SK-N-SH treated with all-trans-retinoic acid at 6 μM for 48 hours (cell line): ENCODE data around the gene ENOSF1.

Experiments
- ATAC-seq: fragments of 200-7000 bp; cut with Tn5 transposase; 3 replicates; pipeline ENCODE4 v1.9.1; 2020; ENCODE audit warnings: mild to moderate bottlenecking, moderate library complexity
- ARNTL ChIP-seq: fragments of 450-650 bp; formaldehyde crosslinking; IDR thresholded peaks from 2 replicates; pipeline ENCODE4 v1.5.0; 2020; ENCODE audit warnings: low read depth, mild to moderate bottlenecking, moderate library complexity, borderline replicate concordance
- BACH2 ChIP-seq: fragments of 250-450 bp; sonication (Bioruptor Pico); IDR thresholded peaks from 2 replicates; pipeline ENCODE4 v1.9.0; 2021; ENCODE audit warnings: mild to moderate bottlenecking, borderline replicate concordance
- CREB5 ChIP-seq: fragments of 250-450 bp; sonication (Bioruptor Pico); IDR thresholded peaks from 2 replicates; pipeline ENCODE4 v1.5.1; 2020; ENCODE audit warnings: low read depth, mild to moderate bottlenecking, moderate library complexity
- CSDC2 ChIP-seq: fragments of 250-450 bp; sonication (Bioruptor Pico); IDR thresholded peaks from 2 replicates; pipeline ENCODE4 v1.5.0; 2020; ENCODE audit warnings: mild to moderate bottlenecking, moderate library complexity
- CSRNP3 ChIP-seq: fragments of 250-450 bp; sonication (Bioruptor Pico); IDR thresholded peaks from 2 replicates; pipeline ENCODE4 v1.5.1; 2021; ENCODE audit warnings: mild to moderate bottlenecking, moderate library complexity
- ESRRG ChIP-seq: fragments of 250-450 bp; sonication (Bioruptor Pico); IDR thresholded peaks from 2 replicates; pipeline ENCODE4 v1.6.1; 2021; ENCODE audit warnings: mild to moderate bottlenecking
- GLIS3 ChIP-seq: fragments of 250-450 bp; sonication (Bioruptor Pico); IDR thresholded peaks from 2 replicates; pipeline ENCODE4 v1.5.0; 2020; ENCODE audit warnings: mild to moderate bottlenecking, moderate library complexity
- ISL1 ChIP-seq: fragments of 250-450 bp; sonication (Bioruptor Pico); IDR thresholded peaks from 2 replicates; pipeline ENCODE4 v2.1.2; 2022; ENCODE audit warnings: mild to moderate bottlenecking, moderate library complexity
- PATZ1 ChIP-seq: fragments of 250-450 bp; sonication (Bioruptor Pico); IDR thresholded peaks from 2 replicates; pipeline ENCODE4 v1.8.0; 2020; ENCODE audit warnings: mild to moderate bottlenecking, moderate library complexity, borderline replicate concordance
- SNAI2 ChIP-seq: fragments of 250-450 bp; sonication (Bioruptor Pico); IDR thresholded peaks from 2 replicates; pipeline ENCODE4 v1.5.0; 2020; ENCODE audit warnings: mild to moderate bottlenecking, moderate library complexity
- TOX ChIP-seq: fragments of 250-450 bp; sonication (Bioruptor Pico); IDR thresholded peaks from 2 replicates; pipeline ENCODE4 v1.8.0; 2021; ENCODE audit warnings: mild to moderate bottlenecking, moderate library complexity, borderline replicate concordance
- TSHZ2 ChIP-seq: fragments of 250-450 bp; sonication (Bioruptor Pico); IDR thresholded peaks from 2 replicates; pipeline ENCODE4 v1.5.0; 2020; ENCODE audit warnings: mild to moderate bottlenecking, moderate library complexity
- ZFP30 ChIP-seq: fragments of 450-650 bp; formaldehyde crosslinking; IDR thresholded peaks from 2 replicates; pipeline ENCODE4 v1.5.0; 2022; ENCODE audit warnings: mild to moderate bottlenecking, moderate library complexity
- ZNF70 ChIP-seq: fragments of 450-650 bp; formaldehyde crosslinking; IDR thresholded peaks from 2 replicates; pipeline ENCODE4 v1.5.0; 2020; ENCODE audit warnings: mild to moderate bottlenecking, moderate library complexity

Gene ENOSF1

GRCh38 chr18:703213-703967, 9.0 kb downstream of the ENOSF1 start:
- TF ChIP-seq ZFP30 (CRISPR knock-in tag) (no peak), GLIS3 (CRISPR knock-in tag) (no peak), CSRNP3 (CRISPR knock-in tag) (no peak), ARNTL (CRISPR knock-in tag) (no peak), BACH2 (CRISPR knock-in tag) (no peak)
- ATAC-seq: peak; percentile 73

GRCh38 chr18:697800-698199, 14.6 kb downstream of the ENOSF1 start:
- no peak for TF ChIP-seq GLIS3 (CRISPR knock-in tag)
- TF ChIP-seq SNAI2 (CRISPR knock-in tag): no peak
- no peak for TF ChIP-seq ISL1
- TF ChIP-seq TOX (CRISPR knock-in tag): no peak
- TF ChIP-seq CSDC2 (CRISPR knock-in tag): no peak
- no peak for TF ChIP-seq ZFP30 (CRISPR knock-in tag)
- no peak for ATAC-seq

GRCh38 chr18:697012-697411, 15.4 kb downstream of the ENOSF1 start:
- ATAC-seq: no peak
- TF ChIP-seq TSHZ2: no peak
- no peak for TF ChIP-seq ESRRG (CRISPR knock-in tag)
- no peak for TF ChIP-seq CSDC2 (CRISPR knock-in tag)
- TF ChIP-seq, all 23 proteins: peak for 0

- TF ChIP-seq GLIS3 (CRISPR knock-in tag) (no peak), ZNF70 (CRISPR knock-in tag) (no peak), PATZ1 (CRISPR knock-in tag) (no peak)
- ATAC-seq: no peak
Measured at GRCh38 chr18:693466-694187, 18.8 kb downstream of the ENOSF1 start.

- ATAC-seq: no peak
- no peak for TF ChIP-seq CREB5 (CRISPR knock-in tag)
Measured at GRCh38 chr18:692824-693223, 19.6 kb downstream of the ENOSF1 start.

- no peak for ATAC-seq
- TF ChIP-seq SNAI2 (CRISPR knock-in tag) (no peak), ISL1 (no peak), TSHZ2 (no peak), PATZ1 (CRISPR knock-in tag) (no peak), ARNTL (CRISPR knock-in tag) (no peak)
- TF ChIP-seq, all 23 proteins: peak for 0
Measured at GRCh38 chr18:688323-688722, 24.1 kb downstream of the ENOSF1 start.
